COLO829 (cell line): ENCODE data around the gene MYO16.

Experiments
- DNase-seq: peaks from one replicate; pipeline ENCODE4 v3.0.0; 2012; ENCODE audit warnings: low spot score

Gene MYO16

GRCh38 chr13:108933061-108933460 lies 303.6 kb downstream of the MYO16 start:
- no peak for DNase-seq

GRCh38 chr13:108938155-108938554 lies 308.7 kb downstream of the MYO16 start:
- no peak for DNase-seq

- DNase-seq = no peak
These were observed 310.7 kb downstream of the MYO16 start for GRCh38 chr13:108940121-108940520.

- DNase-seq = no peak
These were observed 314.4 kb downstream of the MYO16 start for GRCh38 chr13:108943842-108944241.

GRCh38 chr13:108944760-108945159 lies 315.3 kb downstream of the MYO16 start:
- no peak for DNase-seq

- no peak for DNase-seq
These were observed 318.2 kb downstream of the MYO16 start for GRCh38 chr13:108947551-108948030.

GRCh38 chr13:108948251-108948671 lies 318.9 kb downstream of the MYO16 start:
- DNase-seq = peak; percentile 29

- no peak for DNase-seq
These were observed 321.1 kb downstream of the MYO16 start for GRCh38 chr13:108950333-108951010.

- no peak for DNase-seq
These were observed 326.3 kb downstream of the MYO16 start for GRCh38 chr13:108955741-108956140.

GRCh38 chr13:108957369-108958012 lies 328.1 kb downstream of the MYO16 start:
- DNase-seq = peak; percentile 60

- DNase-seq = no peak
These were observed 328.6 kb downstream of the MYO16 start for GRCh38 chr13:108958013-108958376.

GRCh38 chr13:108959234-108959633 lies 329.8 kb downstream of the MYO16 start:
- no peak for DNase-seq

- DNase-seq = no peak
These were observed 330.6 kb downstream of the MYO16 start for GRCh38 chr13:108960006-108960405.

GRCh38 chr13:108961542-108962125 lies 332.2 kb downstream of the MYO16 start:
- peak; percentile 44 for DNase-seq

- DNase-seq = no peak
These were observed 333.2 kb downstream of the MYO16 start for GRCh38 chr13:108962654-108963053.

- DNase-seq = peak; percentile 17
These were observed 333.9 kb downstream of the MYO16 start for GRCh38 chr13:108963276-108963810.

- no peak for DNase-seq
These were observed 334.6 kb downstream of the MYO16 start for GRCh38 chr13:108963846-108964600.

GRCh38 chr13:108964606-108965005 lies 335.2 kb downstream of the MYO16 start:
- DNase-seq = no peak

GRCh38 chr13:108967371-108967770 lies 338.0 kb downstream of the MYO16 start:
- DNase-seq = no peak

GRCh38 chr13:108968566-108968965 lies 339.2 kb downstream of the MYO16 start:
- no peak for DNase-seq

- no peak for DNase-seq
These were observed 345.3 kb downstream of the MYO16 start for GRCh38 chr13:108974686-108975085.

GRCh38 chr13:108980237-108980636 lies 350.8 kb downstream of the MYO16 start:
- no peak for DNase-seq
